ENCODE data around the gene LNPK.
"Not testable (repeated sequence)": the region's sequence is repeated elsewhere in the genome, so short reads cannot be mapped to it uniquely, and the experiment has no call there.

The LNPK gene

DNA sequence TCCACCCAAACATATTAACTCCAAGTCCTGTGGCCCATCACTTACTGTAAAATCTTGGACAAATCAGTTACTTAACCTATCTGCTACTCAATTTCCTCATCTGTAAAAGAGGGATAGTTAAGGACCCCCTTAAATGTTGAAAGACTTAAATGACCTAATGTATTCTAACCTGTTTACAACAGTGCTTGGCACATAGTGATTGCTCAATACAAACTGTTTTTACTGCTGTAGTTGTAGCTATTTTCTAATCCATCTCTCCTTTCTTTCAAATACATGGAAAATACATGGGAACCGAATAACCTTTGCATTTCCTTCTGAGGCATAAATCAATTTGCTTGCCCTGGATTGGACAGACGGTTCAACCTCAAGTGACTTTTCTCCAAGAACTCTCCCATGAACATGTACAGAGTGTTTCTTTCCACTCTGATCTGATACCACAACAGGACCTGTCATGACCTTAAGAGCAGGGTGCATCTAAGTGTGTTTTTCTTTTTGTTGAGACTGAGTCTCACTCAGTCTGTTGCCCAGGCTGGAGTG, 2.7 kb downstream of the LNPK start:
- H3K36me3 Mint-ChIP-seq = no peaks in the 10 kb centered on the region
- no peaks in the 10 kb centered on the region for H3K27me3 Mint-ChIP-seq
- H3K9me3 Mint-ChIP-seq = no peaks in the 10 kb centered on the region
- peaks cover 31% of the 10 kb centered on the region for H3K4me1 Mint-ChIP-seq
- H3K4me3 Mint-ChIP-seq = no peak overlapping the region
- H3K27ac Mint-ChIP-seq = no peak overlapping the region

DNA sequence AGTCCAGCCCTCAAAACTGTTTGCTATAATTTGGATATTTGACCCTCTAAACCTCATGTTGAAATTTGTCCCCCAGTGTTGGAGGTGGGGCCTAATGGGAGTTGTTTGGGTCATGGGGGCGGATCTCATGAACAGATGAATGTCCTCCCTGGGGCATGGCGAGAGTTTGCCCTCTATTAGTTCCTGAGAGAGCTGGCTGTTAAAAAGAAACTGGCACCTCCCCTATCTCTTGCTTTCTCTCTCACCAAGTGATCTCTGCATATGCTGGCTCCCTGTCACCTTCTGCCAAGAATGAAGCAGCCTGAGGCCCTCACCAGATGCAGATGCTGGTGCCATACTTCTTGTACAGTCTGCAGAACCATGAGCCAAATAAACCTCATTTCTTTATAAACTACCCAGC, 12.0 kb downstream of the LNPK start:
- no peaks in the 10 kb centered on the region for H3K27me3 Mint-ChIP-seq
- peaks cover 20% of the 10 kb centered on the region for H3K36me3 Mint-ChIP-seq
- H3K9me3 Mint-ChIP-seq = no peaks in the 10 kb centered on the region
- H3K4me3 Mint-ChIP-seq = no peak overlapping the region
- no peaks in the 10 kb centered on the region for H3K4me1 Mint-ChIP-seq
- no peak overlapping the region for H3K27ac Mint-ChIP-seq

DNA sequence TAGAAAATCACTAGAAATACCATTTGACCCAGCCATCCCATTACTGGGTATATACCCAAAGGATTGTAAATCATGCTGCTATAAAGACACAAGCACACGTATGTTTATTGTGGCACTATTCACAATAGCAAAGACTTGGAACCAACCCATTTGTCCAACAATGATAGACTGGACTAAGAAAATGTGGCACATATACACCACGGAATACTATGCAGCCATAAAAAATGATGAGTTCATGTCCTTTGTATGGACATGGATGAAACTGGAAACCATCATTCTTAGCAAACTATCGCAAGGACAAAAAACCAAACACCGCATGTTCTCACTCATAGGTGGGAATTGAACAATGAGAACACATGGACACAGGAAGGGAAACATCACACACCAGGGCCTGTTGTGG, 14.9 kb downstream of the LNPK start:
- not testable (repeated sequence) for H3K9me3 Mint-ChIP-seq, H3K27me3 Mint-ChIP-seq, H3K4me1 Mint-ChIP-seq, H3K27ac Mint-ChIP-seq, H3K4me3 Mint-ChIP-seq
- H3K36me3 Mint-ChIP-seq = peaks cover 28% of the 10 kb centered on the region

DNA sequence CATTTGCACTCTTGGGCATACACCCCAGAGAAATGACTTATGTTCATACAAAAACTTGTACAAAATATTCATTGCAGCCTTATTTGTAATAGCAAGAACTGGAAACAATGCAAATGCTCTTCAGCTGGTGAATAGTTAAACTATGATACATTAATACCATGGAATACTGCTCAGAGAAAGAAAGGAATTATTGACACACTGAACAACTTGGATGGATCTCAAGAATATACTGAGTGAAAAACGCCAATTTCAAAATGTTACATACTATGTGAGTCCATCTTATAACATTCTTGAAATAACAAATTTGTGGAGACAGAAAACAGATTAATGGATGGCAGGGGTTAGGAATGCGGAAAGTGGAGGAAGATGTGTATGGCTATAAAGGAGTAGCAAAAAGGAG, 17.2 kb downstream of the LNPK start:
- no peak overlapping the region for H3K4me3 Mint-ChIP-seq
- H3K4me1 Mint-ChIP-seq = peaks cover 3% of the 10 kb centered on the region
- H3K9me3 Mint-ChIP-seq = no peaks in the 10 kb centered on the region
- peaks cover 28% of the 10 kb centered on the region for H3K36me3 Mint-ChIP-seq
- no peak overlapping the region for H3K27ac Mint-ChIP-seq
- no peaks in the 10 kb centered on the region for H3K27me3 Mint-ChIP-seq

DNA sequence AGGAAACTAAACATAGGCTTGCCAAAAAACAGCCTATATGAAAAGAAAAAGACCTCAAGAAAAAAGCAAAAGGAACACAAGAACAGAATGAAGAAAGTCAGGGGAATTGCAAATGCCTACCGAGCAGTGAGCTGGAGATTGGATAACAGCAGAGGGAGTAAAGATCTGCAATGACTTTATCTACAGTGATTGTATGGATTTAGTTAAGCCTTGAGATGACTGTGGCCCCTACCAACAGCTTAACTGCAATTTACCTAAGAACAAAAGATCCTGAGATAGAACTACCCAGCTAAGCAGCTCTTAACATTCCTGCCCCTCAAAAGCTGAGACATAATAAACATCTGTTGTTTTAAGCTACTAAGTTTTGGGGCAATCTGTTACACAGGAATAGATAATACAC, 20.5 kb downstream of the LNPK start:
- Mint-ChIP-seq H3K27ac (no peak overlapping the region), H3K36me3 (peaks cover 33% of the 10 kb centered on the region), H3K4me1 (peaks cover 3% of the 10 kb centered on the region), H3K4me3 (no peak overlapping the region), H3K27me3 (no peaks in the 10 kb centered on the region), H3K9me3 (no peaks in the 10 kb centered on the region)

DNA sequence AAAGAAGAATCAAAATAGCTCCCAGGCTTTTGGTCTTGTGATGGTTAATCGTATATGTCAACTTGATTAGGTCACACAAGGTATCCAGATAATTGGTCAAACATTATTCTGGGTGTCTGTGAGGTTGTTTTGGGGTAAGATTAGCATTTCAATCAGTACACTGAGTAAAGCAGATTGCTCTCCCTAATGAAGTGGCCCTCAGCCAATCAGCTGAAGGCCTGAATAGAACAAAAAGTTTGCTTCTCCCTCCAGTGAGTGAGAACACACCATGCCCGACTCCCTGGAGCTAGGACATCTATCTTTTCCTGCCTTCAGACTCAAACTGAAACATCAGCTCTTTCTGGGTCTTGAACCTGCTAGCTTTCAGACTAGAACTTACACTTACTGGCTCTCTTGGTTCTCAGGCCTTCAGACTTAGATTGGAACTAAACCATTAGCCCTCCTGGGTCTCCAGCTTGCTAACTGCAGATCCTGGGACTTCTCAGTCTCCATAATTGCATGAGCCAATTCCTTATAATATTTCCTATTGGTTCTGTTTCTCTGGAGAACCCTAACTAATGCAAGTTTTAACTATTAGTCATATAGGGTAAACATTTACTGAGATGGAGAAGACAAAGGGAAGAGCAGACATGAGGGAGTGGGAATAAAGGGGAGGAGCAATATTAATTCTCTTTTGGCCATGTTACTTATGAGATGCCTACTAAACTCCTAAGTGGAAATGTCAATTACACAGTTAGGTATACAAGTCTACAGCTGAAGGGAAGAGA, 25.5 kb downstream of the LNPK start:
- H3K4me3 Mint-ChIP-seq = no peak overlapping the region
- peaks cover 3% of the 10 kb centered on the region for H3K4me1 Mint-ChIP-seq
- H3K27ac Mint-ChIP-seq = no peak overlapping the region
- H3K27me3 Mint-ChIP-seq = no peaks in the 10 kb centered on the region
- H3K36me3 Mint-ChIP-seq = peaks cover 34% of the 10 kb centered on the region
- H3K9me3 Mint-ChIP-seq = no peaks in the 10 kb centered on the region

DNA sequence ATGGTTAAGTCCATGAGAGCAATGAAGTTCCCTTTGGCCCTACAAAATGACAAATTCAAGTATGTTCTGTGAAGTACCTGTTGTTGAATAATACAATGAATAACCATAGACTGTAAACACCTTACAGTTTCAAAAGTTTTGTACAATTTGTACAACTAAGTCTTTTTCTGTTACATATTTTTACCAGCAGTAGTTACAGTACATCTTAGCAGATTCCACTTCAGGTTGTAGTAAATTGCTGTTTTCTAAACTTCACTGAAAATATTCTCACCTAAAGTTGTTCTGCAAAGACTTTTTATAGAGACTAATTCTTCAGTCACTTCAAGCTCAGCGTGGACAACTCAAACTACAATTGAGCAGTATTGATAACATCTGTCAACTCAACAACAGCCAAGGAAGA, 28.7 kb downstream of the LNPK start:
- Mint-ChIP-seq H3K36me3 (peaks cover 31% of the 10 kb centered on the region), H3K27me3 (no peaks in the 10 kb centered on the region), H3K27ac (no peak overlapping the region), H3K9me3 (no peaks in the 10 kb centered on the region), H3K4me3 (no peak overlapping the region), H3K4me1 (no peaks in the 10 kb centered on the region)

DNA sequence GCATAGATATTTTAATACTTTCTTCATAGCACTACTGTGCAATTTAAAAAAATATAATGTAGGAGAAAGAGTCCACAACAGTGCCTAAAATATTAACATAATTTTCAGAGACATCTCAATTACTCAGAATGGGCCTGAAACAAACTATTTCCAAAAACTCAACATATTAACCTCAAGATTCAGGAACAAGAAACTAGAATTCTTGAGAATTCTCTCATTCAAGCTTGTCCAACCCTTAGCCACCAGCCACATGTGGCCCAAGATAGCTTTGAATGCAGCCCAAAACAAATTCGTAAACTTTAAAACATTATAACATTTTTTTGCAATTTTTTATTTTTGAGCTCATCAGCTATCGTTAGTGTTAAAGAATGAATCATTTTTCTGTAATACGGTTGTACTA, 35.2 kb downstream of the LNPK start:
- Mint-ChIP-seq H3K27me3 (no peaks in the 10 kb centered on the region), H3K9me3 (no peaks in the 10 kb centered on the region), H3K4me1 (no peaks in the 10 kb centered on the region), H3K27ac (no peak overlapping the region), H3K36me3 (peaks cover 22% of the 10 kb centered on the region), H3K4me3 (no peak overlapping the region)

DNA sequence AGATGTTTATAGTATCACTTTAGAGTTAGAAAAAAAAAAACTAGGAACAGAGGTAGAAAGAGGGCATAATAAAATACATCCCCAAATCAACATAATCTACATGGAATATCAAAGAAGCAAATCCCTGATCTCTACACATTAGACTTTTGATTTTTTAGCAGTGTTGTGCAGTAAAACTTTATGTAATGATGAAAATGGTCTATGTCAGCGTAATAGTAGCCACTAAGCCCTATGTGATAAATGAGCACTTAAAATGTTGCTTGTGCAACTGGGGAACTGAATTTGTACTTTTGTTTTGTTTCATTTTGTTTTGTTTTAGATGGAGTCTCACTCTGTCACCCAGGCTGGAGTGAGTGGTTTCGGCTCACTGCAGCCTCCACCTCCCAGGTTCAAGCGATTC, 36.3 kb downstream of the LNPK start:
- Mint-ChIP-seq H3K4me3 (no peak overlapping the region), H3K36me3 (peaks cover 30% of the 10 kb centered on the region), H3K27ac (no peak overlapping the region), H3K27me3 (no peaks in the 10 kb centered on the region), H3K9me3 (no peaks in the 10 kb centered on the region), H3K4me1 (no peaks in the 10 kb centered on the region)

DNA sequence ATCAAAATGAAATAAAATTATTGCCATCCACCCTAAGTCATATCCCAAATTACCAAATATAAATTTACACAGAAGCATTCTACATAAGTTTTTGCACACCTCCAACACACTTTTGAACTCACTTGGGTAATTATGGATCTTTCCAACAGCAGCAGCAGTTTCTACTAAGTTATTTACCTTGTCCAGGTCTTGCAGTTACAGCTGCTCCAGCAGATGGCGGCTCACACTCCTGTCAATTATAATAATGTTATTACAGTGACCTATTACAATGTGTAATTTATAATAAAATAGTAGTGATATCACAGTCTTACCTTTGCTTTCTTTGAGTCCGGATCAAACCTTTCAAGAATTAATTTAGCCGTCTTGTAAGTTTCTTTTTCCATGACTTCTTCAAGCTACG, 37.9 kb downstream of the LNPK start:
- H3K36me3 Mint-ChIP-seq = peaks cover 32% of the 10 kb centered on the region
- H3K4me1 Mint-ChIP-seq = no peaks in the 10 kb centered on the region
- H3K27ac Mint-ChIP-seq = no peak overlapping the region
- no peak overlapping the region for H3K4me3 Mint-ChIP-seq
- no peaks in the 10 kb centered on the region for H3K27me3 Mint-ChIP-seq
- no peaks in the 10 kb centered on the region for H3K9me3 Mint-ChIP-seq

DNA sequence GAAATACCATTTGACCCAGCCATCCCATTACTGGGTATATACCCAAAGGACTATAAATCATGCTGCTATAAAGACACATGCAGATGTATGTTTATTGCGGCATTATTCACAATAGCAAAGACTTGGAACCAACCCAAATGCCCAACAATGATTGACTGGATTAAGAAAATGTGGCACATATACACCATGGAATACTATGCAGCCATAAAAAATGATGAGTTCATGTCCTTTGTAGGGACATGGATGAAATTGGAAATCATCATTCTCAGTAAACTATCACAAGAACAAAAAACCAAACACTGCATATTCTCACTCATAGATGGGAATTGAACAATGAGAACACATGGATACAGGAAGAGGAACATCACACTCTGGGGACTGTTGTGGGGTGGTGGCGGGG, 38.9 kb downstream of the LNPK start:
- H3K4me3 Mint-ChIP-seq, H3K4me1 Mint-ChIP-seq, H3K9me3 Mint-ChIP-seq, H3K27me3 Mint-ChIP-seq, H3K27ac Mint-ChIP-seq: not testable (repeated sequence)
- peaks cover 39% of the 10 kb centered on the region for H3K36me3 Mint-ChIP-seq

DNA sequence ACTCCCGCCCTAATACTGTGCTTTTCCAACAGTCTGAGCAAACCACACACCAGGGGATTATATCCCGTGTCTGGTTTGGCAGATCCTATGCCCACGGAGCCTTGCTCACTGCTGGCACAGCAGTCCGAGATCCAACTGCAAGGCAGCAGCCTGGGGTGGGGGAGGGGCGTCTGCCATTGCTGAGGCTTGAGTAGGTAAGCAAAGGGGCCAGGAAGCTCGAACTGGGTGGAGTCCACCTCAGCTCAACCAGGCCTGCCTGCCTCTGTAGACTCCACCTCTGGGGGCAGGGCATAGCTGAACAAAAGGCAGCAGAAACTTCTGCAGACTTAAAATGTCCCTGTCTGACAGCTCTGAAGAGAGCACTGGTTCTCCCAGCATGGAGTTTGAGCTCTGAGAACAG, 44.2 kb downstream of the LNPK start:
- no peak overlapping the region for H3K4me3 Mint-ChIP-seq
- H3K27me3 Mint-ChIP-seq = no peaks in the 10 kb centered on the region
- no peaks in the 10 kb centered on the region for H3K4me1 Mint-ChIP-seq
- no peaks in the 10 kb centered on the region for H3K9me3 Mint-ChIP-seq
- no peak overlapping the region for H3K27ac Mint-ChIP-seq
- peaks cover 49% of the 10 kb centered on the region for H3K36me3 Mint-ChIP-seq

DNA sequence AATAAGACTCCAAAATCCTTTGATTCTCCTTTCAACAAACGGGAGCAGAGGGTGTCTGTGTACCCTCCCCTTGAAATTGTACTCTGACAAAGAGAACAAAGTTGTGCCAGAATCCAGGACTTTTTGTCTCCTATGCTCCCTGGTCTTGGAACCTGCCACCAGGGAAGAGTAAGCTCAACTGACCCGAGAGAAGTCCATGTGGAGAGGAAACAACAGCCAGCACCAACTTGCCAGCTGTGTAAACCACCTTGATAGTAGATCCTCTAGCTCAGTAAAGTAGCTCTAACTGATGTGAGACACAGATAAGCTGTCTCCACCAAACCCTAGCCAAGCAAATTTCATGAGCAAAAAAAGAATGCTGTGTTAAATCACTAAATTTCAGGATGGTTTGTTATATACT, 46.9 kb downstream of the LNPK start:
- Mint-ChIP-seq H3K9me3 (no peaks in the 10 kb centered on the region), H3K4me1 (no peaks in the 10 kb centered on the region), H3K27me3 (no peaks in the 10 kb centered on the region), H3K36me3 (peaks cover 40% of the 10 kb centered on the region), H3K27ac (no peak overlapping the region), H3K4me3 (no peak overlapping the region)

DNA sequence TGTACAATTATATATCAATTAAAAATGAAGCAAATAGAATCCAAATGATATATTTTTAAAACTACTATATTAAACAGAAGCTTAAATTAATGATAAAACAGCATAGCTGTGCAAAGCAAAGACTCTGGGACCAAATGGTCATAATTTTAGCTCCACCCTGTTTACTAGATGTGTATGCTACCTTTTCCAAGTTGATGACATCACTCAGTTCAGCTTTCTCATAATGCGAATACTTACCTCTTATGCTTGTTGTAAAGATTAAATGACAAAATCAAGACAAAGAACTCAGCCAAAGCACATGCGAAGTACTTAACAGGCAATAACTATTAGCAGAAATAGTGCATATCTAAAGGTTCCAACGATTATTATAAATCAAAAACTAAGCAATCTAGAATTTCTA, 51.6 kb downstream of the LNPK start:
- Mint-ChIP-seq H3K36me3 (peaks cover 17% of the 10 kb centered on the region), H3K27ac (no peak overlapping the region), H3K4me1 (no peaks in the 10 kb centered on the region), H3K27me3 (no peaks in the 10 kb centered on the region), H3K4me3 (no peak overlapping the region), H3K9me3 (no peaks in the 10 kb centered on the region)

DNA sequence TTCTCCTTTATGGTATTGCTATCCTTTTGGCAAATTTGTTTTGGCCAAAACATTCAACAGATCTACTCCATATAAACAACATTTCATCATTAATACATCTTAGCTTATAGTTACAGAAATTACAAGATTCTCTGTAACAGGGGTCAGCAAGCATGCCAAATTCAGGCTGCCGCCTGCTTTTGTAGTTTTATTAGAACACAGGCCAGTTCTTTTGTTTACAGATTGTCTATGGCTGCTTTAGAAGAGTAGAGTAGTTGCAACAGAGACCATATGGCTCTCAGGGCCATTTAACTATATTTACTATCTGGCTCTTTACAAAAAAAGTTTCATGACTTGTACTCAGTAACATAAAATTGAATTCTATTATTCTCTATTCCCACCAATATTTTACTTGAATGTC, 53.9 kb downstream of the LNPK start:
- H3K27me3 Mint-ChIP-seq = no peaks in the 10 kb centered on the region
- H3K4me3 Mint-ChIP-seq = no peak overlapping the region
- peaks cover 17% of the 10 kb centered on the region for H3K36me3 Mint-ChIP-seq
- H3K27ac Mint-ChIP-seq = no peak overlapping the region
- H3K4me1 Mint-ChIP-seq = no peaks in the 10 kb centered on the region
- H3K9me3 Mint-ChIP-seq = no peaks in the 10 kb centered on the region

DNA sequence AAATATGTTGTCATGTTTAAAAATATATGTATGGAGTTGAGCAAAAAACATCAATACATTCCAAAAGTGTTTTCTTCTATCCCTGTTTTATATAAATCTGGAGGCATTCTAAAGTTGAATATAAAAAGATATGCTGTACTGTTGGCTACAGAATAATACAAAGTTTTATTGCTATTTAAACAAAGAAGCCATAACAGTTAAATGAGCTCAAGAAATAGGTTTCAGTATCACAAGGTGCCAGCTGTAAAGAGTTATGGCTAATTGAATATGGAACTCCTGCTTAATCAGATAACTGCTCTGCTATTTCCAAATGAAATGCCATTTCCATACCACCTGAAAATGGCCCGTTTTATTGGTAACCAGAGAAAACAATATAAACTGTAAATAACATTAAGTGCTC, 55.0 kb downstream of the LNPK start:
- H3K27me3 Mint-ChIP-seq = no peaks in the 10 kb centered on the region
- H3K9me3 Mint-ChIP-seq = peaks cover 5% of the 10 kb centered on the region
- H3K36me3 Mint-ChIP-seq = peaks cover 18% of the 10 kb centered on the region
- H3K27ac Mint-ChIP-seq = no peak overlapping the region
- no peaks in the 10 kb centered on the region for H3K4me1 Mint-ChIP-seq
- no peak overlapping the region for H3K4me3 Mint-ChIP-seq

DNA sequence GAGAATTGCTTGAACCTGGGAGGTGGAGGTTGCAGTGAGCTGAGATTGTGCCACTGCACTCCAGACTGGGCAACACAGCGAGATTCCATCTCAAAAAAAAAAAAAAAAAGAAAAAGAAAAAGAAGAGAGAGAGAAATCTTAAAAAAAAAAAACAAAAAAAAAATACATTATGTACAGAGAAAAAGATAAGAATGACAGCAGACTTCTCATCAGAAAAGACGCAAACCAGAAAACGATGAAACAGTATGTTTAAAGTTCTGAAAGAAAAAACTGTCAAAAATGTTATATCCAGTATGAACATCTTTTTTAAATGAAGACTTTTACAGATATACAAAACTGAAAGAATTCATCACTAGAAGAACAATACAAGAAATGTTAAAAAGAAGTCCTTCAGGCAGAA, 60.4 kb downstream of the LNPK start:
- Mint-ChIP-seq H3K4me3 (no peak overlapping the region), H3K9me3 (peaks cover 5% of the 10 kb centered on the region), H3K27me3 (no peaks in the 10 kb centered on the region), H3K4me1 (no peaks in the 10 kb centered on the region), H3K27ac (no peak overlapping the region), H3K36me3 (peaks cover 30% of the 10 kb centered on the region)
